Activated CD8-positive, alpha-beta memory T cell treated with anti-CD3 and anti-CD28 coated beads for 48 hours (primary cell): Measurements from ENCODE around the gene SH3RF3.

Experiments used
- DNase-seq, 3 experiments: peaks; one replicate each; pipeline ENCODE4 v3.0.0-alpha.2; 2020; ENCODE audit warnings: low read depth in 2 of 3, low spot score in 2 of 3

The SH3RF3 gene

DNA sequence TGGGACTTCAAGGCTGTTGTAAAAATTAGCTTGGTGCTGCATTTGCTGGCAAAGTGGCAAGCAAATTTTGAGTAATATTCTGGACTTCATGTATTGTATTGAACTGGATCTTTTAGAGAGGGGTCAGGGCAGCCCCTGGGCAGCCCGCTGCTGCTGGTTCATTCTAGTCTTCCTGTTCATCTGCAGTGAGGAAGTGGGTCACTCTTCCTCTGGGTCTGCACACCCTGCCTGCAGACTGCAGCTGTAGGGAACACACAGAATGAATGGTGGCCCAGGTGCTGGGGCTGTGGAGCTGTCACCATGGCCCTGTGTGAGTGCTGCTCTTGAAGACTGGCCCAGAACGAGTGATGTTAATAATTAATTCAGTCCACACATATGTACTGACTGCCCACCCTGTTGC lies 9.4 kb downstream of the SH3RF3 start:
- no peak for DNase-seq

DNA sequence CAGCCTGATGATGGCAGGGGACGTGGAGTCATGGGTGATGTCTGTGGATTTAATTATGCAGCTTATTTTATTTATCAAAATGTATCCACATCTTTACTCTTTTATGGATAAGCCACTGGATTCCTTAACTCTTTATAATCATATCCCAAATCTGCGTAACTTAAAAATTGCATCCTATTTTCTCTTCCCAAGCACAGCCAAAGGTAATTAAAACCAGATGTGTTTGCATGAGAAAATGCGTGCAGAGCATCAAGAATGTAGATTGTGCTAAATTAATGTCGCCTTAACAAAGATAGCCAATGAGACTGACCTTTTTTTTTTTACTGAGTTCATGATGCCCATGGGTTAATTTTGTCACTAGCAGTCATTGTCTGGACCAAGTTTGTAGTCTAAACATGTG lies 10.0 kb downstream of the SH3RF3 start:
- DNase-seq = no peak

GRCh38 chr2:109139865-109140396 lies 10.9 kb downstream of the SH3RF3 start:
- DNase-seq = no peak

DNA sequence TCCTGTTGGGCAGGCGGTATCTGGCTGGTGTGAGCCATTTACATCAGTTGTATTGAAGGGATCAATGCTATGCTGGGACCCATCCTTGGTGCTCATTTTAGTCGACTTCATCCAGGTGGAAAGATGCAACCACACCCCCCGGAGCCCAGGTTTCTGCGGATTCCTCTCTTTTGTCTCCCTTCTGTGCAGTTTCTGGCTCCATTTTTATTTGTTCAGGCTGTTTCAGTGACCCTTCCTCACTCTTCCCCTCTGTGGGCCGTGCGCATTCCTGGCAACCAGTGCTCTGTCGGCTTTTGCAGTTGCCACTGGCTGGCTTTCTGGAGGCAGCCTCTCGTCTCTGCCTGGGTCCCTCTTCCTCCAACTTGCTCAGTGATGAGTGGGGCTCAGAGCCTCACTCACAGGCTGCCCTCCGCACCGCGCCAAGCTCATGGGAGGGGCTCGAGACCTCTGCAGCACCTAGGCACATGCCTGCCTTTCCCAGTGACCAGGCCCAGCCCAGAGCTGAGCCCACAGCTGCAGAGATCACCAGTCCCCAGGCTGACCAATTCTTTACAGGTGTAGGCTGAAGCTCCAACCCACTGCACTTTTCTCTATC lies 12.1 kb downstream of the SH3RF3 start:
- no peak for DNase-seq

DNA sequence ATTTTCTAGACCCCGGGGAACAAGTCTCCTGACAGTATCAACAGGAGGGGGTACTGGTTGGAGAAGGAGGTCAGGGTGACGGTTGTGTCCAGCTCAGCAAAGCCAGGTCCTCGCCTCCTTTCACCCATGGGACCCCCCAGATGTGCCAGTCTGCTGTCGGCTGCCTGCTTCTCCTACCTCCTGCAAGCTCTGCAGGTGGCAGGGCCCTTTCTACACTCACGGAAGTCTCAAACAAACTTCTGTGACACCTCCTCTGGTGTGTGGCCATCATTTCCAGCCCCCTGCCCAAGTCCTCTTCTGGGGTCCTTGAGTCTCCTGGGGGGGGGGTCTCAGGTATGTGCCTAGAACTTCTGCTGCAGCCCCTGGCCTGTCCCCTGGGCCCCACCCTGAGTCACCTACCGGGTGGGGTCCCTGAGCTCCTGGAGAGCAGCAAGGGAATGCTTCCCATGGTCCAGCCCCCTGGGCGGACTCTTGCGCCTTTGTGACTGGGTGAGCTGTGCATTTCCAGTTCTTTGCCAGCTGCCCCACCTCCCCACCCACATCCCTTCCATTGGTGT lies 12.8 kb downstream of the SH3RF3 start:
- no peak for DNase-seq

DNA sequence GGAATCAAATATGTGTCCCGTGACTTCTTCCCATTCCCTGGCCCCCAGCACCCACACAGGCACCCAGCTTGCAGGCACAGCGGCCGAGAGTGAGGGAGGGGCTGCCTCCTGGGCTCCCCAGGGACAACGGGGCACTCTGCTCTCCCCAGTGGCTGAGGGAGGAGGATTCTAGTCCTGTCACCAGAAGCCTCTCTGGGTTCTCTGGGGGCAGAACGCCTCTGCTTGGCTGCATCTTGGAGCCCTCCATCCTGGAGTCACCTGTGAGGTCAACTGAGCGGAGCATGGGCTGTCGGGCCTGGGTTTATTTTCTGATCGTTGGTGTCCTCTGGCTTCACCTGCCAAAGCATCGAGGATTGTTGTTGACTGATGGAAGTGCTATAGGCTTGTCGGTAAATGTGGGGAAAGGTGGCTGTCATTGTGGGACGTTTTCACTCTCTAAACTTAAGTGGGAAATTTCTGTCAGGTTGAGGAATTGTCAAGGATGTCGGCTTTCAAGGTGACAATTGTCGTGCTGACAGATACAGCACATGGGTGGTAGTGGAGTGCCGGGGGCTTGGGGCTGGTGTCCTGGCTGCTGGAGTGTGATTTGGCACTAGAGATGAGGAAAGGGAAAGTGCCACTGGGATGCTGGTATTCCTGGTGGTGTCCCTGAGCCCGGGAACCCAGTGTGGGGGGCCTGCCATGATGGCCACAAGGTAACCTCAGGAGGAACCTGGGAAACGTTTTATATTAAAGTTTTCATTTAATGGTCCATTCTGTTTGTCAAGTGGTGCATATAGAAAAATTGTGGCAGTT lies 13.6 kb downstream of the SH3RF3 start:
- DNase-seq = no peak

GRCh38 chr2:109143214-109144187 lies 14.5 kb downstream of the SH3RF3 start:
- DNase-seq = no peak

GRCh38 chr2:109144271-109144670 lies 15.3 kb downstream of the SH3RF3 start:
- DNase-seq = no peak

DNA sequence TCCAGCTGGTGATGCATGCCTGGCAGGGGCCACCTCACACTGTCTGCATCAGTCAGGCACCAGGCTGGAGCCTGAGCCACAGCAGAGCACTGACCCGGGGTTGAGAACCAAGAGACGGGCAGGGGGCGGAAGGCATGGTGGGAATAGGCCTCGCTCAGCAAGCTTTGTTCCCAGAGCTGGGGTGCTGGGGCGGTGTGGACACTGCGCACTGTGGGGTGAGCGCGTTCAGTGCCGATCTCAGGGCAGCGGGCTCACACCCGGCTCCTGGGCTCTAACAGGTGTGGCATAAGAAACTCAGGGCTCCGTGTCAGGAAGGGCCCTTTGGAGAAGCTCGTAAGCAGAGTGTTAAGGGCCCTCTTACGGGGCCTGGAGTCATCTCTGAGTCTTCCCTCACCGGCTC lies 15.7 kb downstream of the SH3RF3 start:
- no peak for DNase-seq

GRCh38 chr2:109145286-109145685 lies 16.3 kb downstream of the SH3RF3 start:
- DNase-seq = no peak

- no peak for DNase-seq
Observed at GRCh38 chr2:109147405-109147804, 18.4 kb downstream of the SH3RF3 start.

GRCh38 chr2:109148117-109148746 lies 19.2 kb downstream of the SH3RF3 start:
- no peak for DNase-seq

GRCh38 chr2:109148991-109149645 lies 20.1 kb downstream of the SH3RF3 start:
- DNase-seq = no peak

GRCh38 chr2:109150559-109150958 lies 21.6 kb downstream of the SH3RF3 start:
- no peak for DNase-seq

- no peak for DNase-seq
Observed at GRCh38 chr2:109151519-109151918, 22.5 kb downstream of the SH3RF3 start.

DNA sequence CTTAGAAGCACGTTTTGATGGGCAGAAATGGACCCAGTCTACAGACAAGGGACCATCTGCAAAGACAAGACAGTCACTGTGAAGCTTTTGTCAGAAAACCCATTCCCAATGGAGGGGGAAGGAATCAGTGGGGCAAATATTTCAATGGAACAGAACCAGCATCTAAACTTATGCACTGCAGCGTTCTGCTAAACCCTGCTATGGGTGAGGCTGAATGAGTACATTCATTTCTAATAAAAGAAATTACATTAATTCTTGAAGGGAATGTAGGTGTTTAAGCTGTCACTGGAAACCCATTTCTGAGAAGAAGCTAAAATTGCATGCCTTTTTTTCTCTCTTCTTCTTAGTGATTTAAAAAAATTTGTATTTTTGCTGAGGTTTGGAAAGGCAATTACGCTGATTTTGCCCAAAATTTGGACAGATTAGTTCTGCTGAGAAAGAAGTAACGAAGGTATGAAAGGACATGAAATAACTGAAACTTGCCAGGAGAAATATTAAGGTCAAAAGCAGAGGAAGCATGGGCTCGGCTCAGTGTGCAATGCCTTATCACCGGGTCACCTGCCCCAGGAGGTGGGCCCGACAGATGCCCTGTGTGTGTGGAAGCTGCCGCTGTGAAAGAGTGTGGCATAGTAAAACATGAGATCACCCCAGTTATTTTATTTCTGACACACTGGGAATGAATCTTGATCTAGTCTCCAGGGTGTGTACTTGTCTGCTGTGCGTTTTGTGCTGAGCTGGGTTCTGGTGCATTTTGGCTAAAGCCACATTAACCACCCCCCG lies 24.2 kb downstream of the SH3RF3 start:
- DNase-seq = no peak

DNA sequence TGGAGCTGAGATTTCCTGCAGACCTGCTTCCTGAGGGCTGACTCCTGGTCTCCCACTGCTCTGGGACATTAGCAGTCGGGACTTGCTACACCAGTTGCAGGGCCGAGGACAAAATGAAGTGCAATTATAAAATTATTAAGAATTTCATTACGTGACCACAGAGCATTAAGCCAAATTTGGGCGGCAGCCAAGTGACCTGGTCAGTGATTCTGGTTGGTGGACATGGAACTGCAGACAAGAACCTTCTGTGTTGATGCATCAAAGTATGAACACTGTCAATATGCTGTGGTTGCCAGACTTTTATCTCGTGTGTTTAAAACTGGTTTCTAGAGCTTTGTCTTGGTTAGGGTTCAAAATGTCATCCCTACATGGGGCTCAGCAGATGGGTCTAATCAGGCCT lies 24.8 kb downstream of the SH3RF3 start:
- DNase-seq = no peak

GRCh38 chr2:109154226-109154625 lies 25.2 kb downstream of the SH3RF3 start:
- DNase-seq = no peak
